Prostate gland (tissue), 2 donors: ENCODE data around the gene TPO. TPM values are rescaled to one million over a fixed set of nuclear protein-coding genes. Genes with fewer than 3 reads are reported as not detected.
"Not testable (repeated sequence)": the region's sequence is repeated elsewhere in the genome, so short reads cannot be mapped to it uniquely, and the experiment has no call there.

Experiments
- DNase-seq: peaks from one replicate; pipeline ENCODE4 v3.0.0-alpha.2; 2019; ENCODE audit warnings: low spot score
- H3K27ac ChIP-seq, 2 donors: fragments of 200-600 bp; sonication (generic); 2 replicates each; pipeline ENCODE4 v1.5.1; 2017 to 2019
- H3K27me3 ChIP-seq: fragments of 200-600 bp; sonication (generic); replicated peaks from 2 replicates; pipeline ENCODE4 v1.5.1; 2019; ENCODE audit not compliant: insufficient read depth
- H3K36me3 ChIP-seq, 2 donors: fragments of 200-600 bp; sonication (generic); 1 replicate in 1 of 2; 2 replicates in 1 of 2; pipeline versions ENCODE4 v1.5.1 to v1.8.1; 2017 to 2019
- H3K4me1 ChIP-seq: fragments of 200-600 bp; sonication (generic); replicated peaks from 2 replicates; pipeline ENCODE4 v1.5.1; 2019
- H3K4me3 ChIP-seq, 2 donors: fragments of 200-600 bp; sonication (generic); 2 replicates each; pipeline ENCODE4 v1.5.1; 2017 to 2019
- H3K9me3 ChIP-seq: fragments of 200-600 bp; sonication (generic); 2 replicates; pipeline ENCODE4 v1.5.1; 2017
- POLR2A ChIP-seq: fragments of 450-650 bp; IDR thresholded peaks from one replicate; pipeline ENCODE4 v1.6.1; 2016; ENCODE audit warnings: antibody characterized with exemption, mild to moderate bottlenecking
- POLR2AphosphoS5 ChIP-seq: sonication (generic); formaldehyde crosslinking; IDR thresholded peaks from one replicate; pipeline ENCODE4 v1.6.1; 2017; ENCODE audit warnings: antibody characterized with exemption
- WGBS: methylation state at CpG from one replicate; pipeline ENCODE4 v1.1.5; 2018; 5-methylcytosine and 5-hydroxymethylcytosine counted together
- intact Hi-C: fragments of 100-400 bp; cut with DNase I; formaldehyde crosslinking; loops from one replicate; pipeline ENCODE4 v1.14.2; 2022
- total RNA-seq, 2 donors: library from RNA; depleted of rRNA; stranded (reverse); fragments of >200 nt; gene quantifications; one replicate each; pipeline ENCODE4 v1.1.0, GENCODE V29; 2016
- TF ChIP-seq, protein P1 (sequence below), 4 experiments: fragments of 200-600 bp in 2 of 4; fragments of 450-650 bp in 2 of 4; sonication (generic) in 2 of 4; IDR thresholded peaks; 1 replicate in 3 of 4; 2 replicates in 1 of 4; pipeline ENCODE4 v1.5.1; 2016 to 2019; ENCODE audit warnings: antibody characterized with exemption in 4 of 4, mild to moderate bottlenecking in 2 of 4, moderate library complexity in 2 of 4

TPO gene
- total RNA-seq, 2 donors from 2014 or later = 0.82 to 1.4 TPM

- Histone ChIP-seq H3K36me3 (no peaks in the 10 kb centered on the region), H3K27ac (no peak overlapping the region), H3K27me3 (no peaks in the 10 kb centered on the region), H3K4me3 (no peak overlapping the region), H3K4me1 (no peaks in the 10 kb centered on the region), H3K9me3 (no peaks in the 10 kb centered on the region)
- intact Hi-C loops = no loop called here
- DNase-seq = no peak
- TF ChIP-seq POLR2AphosphoS5 (no peak), POLR2A (no peak)
- TF ChIP-seq, protein P1, sequence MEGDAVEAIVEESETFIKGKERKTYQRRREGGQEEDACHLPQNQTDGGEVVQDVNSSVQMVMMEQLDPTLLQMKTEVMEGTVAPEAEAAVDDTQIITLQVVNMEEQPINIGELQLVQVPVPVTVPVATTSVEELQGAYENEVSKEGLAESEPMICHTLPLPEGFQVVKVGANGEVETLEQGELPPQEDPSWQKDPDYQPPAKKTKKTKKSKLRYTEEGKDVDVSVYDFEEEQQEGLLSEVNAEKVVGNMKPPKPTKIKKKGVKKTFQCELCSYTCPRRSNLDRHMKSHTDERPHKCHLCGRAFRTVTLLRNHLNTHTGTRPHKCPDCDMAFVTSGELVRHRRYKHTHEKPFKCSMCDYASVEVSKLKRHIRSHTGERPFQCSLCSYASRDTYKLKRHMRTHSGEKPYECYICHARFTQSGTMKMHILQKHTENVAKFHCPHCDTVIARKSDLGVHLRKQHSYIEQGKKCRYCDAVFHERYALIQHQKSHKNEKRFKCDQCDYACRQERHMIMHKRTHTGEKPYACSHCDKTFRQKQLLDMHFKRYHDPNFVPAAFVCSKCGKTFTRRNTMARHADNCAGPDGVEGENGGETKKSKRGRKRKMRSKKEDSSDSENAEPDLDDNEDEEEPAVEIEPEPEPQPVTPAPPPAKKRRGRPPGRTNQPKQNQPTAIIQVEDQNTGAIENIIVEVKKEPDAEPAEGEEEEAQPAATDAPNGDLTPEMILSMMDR (IDR thresholded peaks at IDR 0.05) = no peak
- 85% methylated on average over 16 of the region's 16 CpGs for WGBS
Measured at GRCh38 chr2:1407950-1408675, 5.2 kb upstream of the TPO start.

DNA sequence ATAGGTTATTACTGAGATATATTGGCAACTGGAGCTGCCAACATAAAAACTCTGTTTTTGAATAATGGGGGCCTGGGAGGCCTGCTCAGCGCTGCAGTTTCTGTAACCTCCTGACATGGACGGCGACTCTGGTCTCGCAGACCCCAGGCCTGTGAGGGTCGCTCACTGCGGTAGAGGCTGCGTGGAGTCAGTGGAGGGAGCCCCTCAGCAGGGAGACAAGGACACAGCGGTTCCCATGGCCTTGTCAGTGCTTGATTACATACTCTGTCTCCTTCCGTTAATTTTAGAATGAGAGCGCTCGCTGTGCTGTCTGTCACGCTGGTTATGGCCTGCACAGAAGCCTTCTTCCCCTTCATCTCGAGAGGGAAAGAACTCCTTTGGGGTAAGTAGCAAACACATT lies 858 bp downstream of the TPO start:
- Histone ChIP-seq H3K27me3 (no peaks in the 10 kb centered on the region), H3K4me3 (no peak overlapping the region), H3K9me3 (no peaks in the 10 kb centered on the region), H3K27ac (no peak overlapping the region), H3K4me1 (no peaks in the 10 kb centered on the region), H3K36me3 (no peaks in the 10 kb centered on the region)
- TF ChIP-seq POLR2AphosphoS5 (no peak), POLR2A (no peak)
- TF ChIP-seq, protein P1 (IDR thresholded peaks at IDR 0.05) = no peak
- intact Hi-C loops = no loop called here
- no peak for DNase-seq
- 90% methylated on average over 13 of the region's 13 CpGs for WGBS

DNA sequence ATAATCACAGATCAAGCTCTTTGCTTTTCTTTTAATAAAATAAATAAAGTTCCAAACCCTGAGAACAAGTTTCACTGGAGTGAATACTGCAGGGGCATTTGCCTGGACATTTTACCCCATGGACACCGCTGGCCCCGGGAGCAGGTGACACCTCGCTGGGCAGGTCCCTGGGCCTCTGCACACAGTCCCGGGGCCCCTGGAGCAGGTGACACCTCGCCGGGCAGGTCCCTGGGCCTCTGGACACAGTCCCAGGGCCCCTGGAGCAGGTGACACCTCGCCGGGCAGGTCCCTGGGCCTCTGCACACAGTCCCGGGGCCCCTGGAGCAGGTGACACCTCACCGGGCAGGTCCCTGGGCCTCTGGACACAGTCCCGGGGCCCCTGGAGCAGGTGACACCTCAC lies 1.6 kb downstream of the TPO start:
- H3K4me1 ChIP-seq, intact Hi-C loops, H3K4me3 ChIP-seq, H3K27ac ChIP-seq, H3K27me3 ChIP-seq, DNase-seq, H3K36me3 ChIP-seq, H3K9me3 ChIP-seq: not testable (repeated sequence)
- 67% methylated on average over 7 of the region's 11 CpGs for WGBS

GRCh38 chr2:1415501-1415900 lies 2.2 kb downstream of the TPO start:
- H3K27ac ChIP-seq = no peak overlapping the region

GRCh38 chr2:1418566-1418965 lies 5.3 kb downstream of the TPO start:
- no peaks in the 10 kb centered on the region for H3K9me3 ChIP-seq
- WGBS = 54% methylated on average over 3 of the region's 3 CpGs
- intact Hi-C loops = no loop called here
- TF ChIP-seq POLR2A (no peak), POLR2AphosphoS5 (no peak)
- TF ChIP-seq, protein P1 (IDR thresholded peaks at IDR 0.05) = no peak
- no peak for DNase-seq
- no peak overlapping the region for H3K27ac ChIP-seq
- no peak overlapping the region for H3K4me3 ChIP-seq
- H3K36me3 ChIP-seq = no peaks in the 10 kb centered on the region
- H3K4me1 ChIP-seq = no peaks in the 10 kb centered on the region
- H3K27me3 ChIP-seq = no peaks in the 10 kb centered on the region

More at GRCh38 chr2:1415501-1415900, 2.2 kb downstream of the TPO start:
- no peaks in the 10 kb centered on the region for H3K4me1 ChIP-seq
- intact Hi-C loops = no loop called here
- no peaks in the 10 kb centered on the region for H3K36me3 ChIP-seq
- no peak for DNase-seq
- WGBS = 89% methylated on average over 6 of the region's 6 CpGs
- no peak overlapping the region for H3K4me3 ChIP-seq
- no peaks in the 10 kb centered on the region for H3K27me3 ChIP-seq
- TF ChIP-seq POLR2A (no peak), POLR2AphosphoS5 (no peak)
- TF ChIP-seq, protein P1 (IDR thresholded peaks at IDR 0.05) = no peak
- H3K9me3 ChIP-seq = no peaks in the 10 kb centered on the region
